ENCODE measurements around the gene FHOD3.

DNA sequence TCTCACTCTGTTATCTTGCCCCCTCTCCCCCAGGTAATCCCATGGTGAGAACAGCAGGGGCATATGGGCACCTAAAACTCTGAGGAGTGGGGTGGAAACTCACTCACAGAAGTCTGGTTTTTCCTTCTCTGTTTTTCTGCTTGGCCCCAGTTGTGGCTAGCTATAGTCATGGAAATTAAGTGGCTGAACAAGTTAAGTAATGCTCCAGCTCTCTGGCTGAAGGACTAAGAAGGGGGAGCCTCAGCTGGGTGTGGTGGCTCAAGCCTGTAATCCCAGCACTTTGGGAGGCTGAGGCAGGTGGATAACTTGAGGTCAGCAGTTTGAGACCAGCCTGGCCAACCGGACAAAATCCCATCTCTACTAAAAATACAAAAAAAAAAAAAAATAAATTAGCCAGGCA lies 270.3 kb downstream of the FHOD3 start:
- TF ChIP-seq, protein P1, sequence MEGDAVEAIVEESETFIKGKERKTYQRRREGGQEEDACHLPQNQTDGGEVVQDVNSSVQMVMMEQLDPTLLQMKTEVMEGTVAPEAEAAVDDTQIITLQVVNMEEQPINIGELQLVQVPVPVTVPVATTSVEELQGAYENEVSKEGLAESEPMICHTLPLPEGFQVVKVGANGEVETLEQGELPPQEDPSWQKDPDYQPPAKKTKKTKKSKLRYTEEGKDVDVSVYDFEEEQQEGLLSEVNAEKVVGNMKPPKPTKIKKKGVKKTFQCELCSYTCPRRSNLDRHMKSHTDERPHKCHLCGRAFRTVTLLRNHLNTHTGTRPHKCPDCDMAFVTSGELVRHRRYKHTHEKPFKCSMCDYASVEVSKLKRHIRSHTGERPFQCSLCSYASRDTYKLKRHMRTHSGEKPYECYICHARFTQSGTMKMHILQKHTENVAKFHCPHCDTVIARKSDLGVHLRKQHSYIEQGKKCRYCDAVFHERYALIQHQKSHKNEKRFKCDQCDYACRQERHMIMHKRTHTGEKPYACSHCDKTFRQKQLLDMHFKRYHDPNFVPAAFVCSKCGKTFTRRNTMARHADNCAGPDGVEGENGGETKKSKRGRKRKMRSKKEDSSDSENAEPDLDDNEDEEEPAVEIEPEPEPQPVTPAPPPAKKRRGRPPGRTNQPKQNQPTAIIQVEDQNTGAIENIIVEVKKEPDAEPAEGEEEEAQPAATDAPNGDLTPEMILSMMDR (IDR thresholded peaks at IDR 0.05; ENCODE audit: low read length) = no peak
- no peak for TF ChIP-seq EZH2 (optimal IDR thresholded peaks at IDR 0.05; ENCODE audit: low read depth, low read length)

Data from MM.1S (cell line).